Vagina (tissue), 2 donors: ENCODE results near the gene RBM10. TPM values are rescaled to one million over a fixed set of nuclear protein-coding genes. Genes with fewer than 3 reads are reported as not detected.

Experiments
- DNase-seq, 2 donors: peaks; one replicate each; pipeline ENCODE4 v3.0.0-alpha.2; 2017; ENCODE audit errors: extremely low spot score in 2 of 2
- H3K27ac ChIP-seq: fragments of 200-600 bp; sonication (generic); one replicate; pipeline ENCODE4 v1.5.1; 2019
- H3K27me3 ChIP-seq: fragments of 200-600 bp; sonication (generic); one replicate; pipeline ENCODE4 v1.5.1; 2019
- H3K36me3 ChIP-seq, 2 donors: fragments of 200-600 bp; sonication (generic); one replicate each; pipeline ENCODE4 v1.5.1; 2017 to 2019
- H3K4me1 ChIP-seq: fragments of 200-600 bp; sonication (generic); one replicate; pipeline ENCODE4 v1.5.1; 2019
- H3K4me3 ChIP-seq, 2 donors: fragments of 200-600 bp; sonication (generic); 1 replicate in 1 of 2; 2 replicates in 1 of 2; pipeline ENCODE4 v1.5.1; 2016 to 2019
- H3K9me3 ChIP-seq: fragments of 200-600 bp; sonication (generic); one replicate; pipeline ENCODE4 v1.5.1; 2019
- POLR2A ChIP-seq, 2 donors: fragments of 450-650 bp; IDR thresholded peaks; one replicate each; pipeline ENCODE4 v1.6.1; 2017; ENCODE audit warnings: antibody characterized with exemption in 2 of 2, mild to moderate bottlenecking in 2 of 2, moderate library complexity in 2 of 2
- POLR2AphosphoS5 ChIP-seq, 2 donors: sonication (generic); formaldehyde crosslinking; IDR thresholded peaks; one replicate each; pipeline ENCODE4 v1.9.0; 2017; ENCODE audit warnings: antibody characterized with exemption in 2 of 2, mild to moderate bottlenecking in 2 of 2, low read depth in 1 of 2; ENCODE audit not compliant: insufficient read depth in 1 of 2
- intact Hi-C: fragments of 100-400 bp; cut with DNase I; formaldehyde crosslinking; loops from one replicate; pipeline ENCODE4 v1.15.1; 2023
- total RNA-seq: library from RNA; depleted of rRNA; stranded (reverse); fragments of >200 nt; gene quantifications from one replicate; pipeline ENCODE4 v1.2.3, GENCODE V29; 2016
- TF ChIP-seq, protein P1 (sequence below), 3 experiments: fragments of 450-650 bp in 2 of 3; fragments of 200-600 bp in 1 of 3; sonication (generic) in 1 of 3; IDR thresholded peaks; one replicate each; pipeline ENCODE4 v1.5.1; 2017 to 2019; ENCODE audit warnings: antibody characterized with exemption in 3 of 3, mild to moderate bottlenecking in 2 of 3, moderate library complexity in 2 of 3

Gene RBM10
- total RNA-seq, 1 donor from 2014 or later = 32.4 TPM

DNA sequence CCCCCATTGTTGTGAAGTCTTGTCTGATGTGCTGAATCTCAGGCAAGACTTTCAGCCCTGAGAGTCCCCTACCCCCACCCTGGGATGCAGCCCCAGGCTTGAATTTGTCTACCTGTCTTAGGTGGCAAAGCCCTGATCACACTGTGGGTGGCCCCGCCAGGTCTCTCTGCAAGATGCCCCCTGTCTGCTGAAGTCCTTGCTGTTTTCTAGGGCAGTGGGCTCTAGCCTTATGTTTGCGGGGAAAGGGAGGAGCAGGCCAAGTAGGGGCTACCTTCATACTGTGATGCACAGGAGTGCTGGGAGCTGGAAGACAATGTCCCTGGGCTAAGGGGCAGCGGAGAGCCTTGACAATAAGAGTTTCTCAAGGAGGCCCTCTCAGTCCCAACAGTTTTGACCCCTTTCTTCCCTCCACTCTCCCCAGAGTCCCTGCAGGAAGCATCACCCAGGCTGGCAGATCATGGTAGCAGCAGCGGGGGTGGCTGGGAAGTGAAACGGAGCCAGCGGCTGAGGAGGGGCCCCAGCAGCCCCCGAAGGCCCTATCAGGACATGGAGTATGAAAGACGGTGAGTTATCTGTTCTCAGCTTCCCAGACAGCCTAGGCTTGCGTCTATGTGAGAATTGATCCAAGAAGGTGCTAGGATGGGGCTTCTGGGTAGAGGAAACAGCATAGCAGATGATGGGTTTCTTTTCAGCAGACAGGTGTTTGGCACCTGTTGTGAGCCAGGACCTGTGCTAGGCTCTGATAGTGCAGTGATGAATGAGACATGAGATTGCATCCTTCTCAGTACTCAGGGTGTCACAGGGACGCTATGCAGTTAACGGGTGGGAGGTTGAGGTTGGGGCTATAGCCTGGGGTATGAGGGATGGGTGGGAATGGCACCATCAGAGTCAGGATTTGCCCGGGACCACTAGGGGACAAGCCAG lies 2.2 kb downstream of the RBM10 start:
- H3K9me3 ChIP-seq = no peaks in the 10 kb centered on the region
- H3K27me3 ChIP-seq = no peaks in the 10 kb centered on the region
- intact Hi-C loops = no loop called here
- peaks cover 24% of the 10 kb centered on the region for H3K4me1 ChIP-seq
- H3K27ac ChIP-seq = peak overlapping the region; percentile 92
- H3K36me3 ChIP-seq = peaks cover 0 to 2% of the 10 kb centered on the region in 2 donors
- DNase-seq = no peak
- TF ChIP-seq, protein P1, sequence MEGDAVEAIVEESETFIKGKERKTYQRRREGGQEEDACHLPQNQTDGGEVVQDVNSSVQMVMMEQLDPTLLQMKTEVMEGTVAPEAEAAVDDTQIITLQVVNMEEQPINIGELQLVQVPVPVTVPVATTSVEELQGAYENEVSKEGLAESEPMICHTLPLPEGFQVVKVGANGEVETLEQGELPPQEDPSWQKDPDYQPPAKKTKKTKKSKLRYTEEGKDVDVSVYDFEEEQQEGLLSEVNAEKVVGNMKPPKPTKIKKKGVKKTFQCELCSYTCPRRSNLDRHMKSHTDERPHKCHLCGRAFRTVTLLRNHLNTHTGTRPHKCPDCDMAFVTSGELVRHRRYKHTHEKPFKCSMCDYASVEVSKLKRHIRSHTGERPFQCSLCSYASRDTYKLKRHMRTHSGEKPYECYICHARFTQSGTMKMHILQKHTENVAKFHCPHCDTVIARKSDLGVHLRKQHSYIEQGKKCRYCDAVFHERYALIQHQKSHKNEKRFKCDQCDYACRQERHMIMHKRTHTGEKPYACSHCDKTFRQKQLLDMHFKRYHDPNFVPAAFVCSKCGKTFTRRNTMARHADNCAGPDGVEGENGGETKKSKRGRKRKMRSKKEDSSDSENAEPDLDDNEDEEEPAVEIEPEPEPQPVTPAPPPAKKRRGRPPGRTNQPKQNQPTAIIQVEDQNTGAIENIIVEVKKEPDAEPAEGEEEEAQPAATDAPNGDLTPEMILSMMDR (IDR thresholded peaks at IDR 0.05) = no peak
- TF ChIP-seq POLR2A (IDR thresholded peaks at IDR 0.05) (no peak), POLR2AphosphoS5 (IDR thresholded peaks at IDR 0.05; ENCODE audit: insufficient read depth in 1 of 2, low read depth in 1 of 2) (no peak)
- H3K4me3 ChIP-seq = peak overlapping the region; percentile 53 to 64

DNA sequence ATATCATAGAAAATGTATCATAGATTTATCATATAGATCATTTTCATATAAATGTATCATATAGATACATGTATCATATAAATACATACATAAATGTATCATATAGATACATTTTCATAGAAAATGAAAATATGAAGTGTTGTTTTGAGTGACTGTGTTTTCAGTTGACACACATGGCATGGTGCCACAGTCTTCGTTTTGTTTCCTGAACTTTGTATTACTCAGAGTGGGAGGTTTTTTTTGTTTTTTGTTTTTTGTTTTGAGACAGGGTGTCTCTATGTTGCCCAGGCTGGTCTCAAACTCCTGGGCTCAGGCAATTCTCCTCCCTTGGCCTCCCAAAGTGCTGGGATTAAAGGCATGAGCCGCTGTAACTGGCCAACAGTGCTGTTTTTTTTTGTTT lies 3.9 kb downstream of the RBM10 start:
- no peaks in the 10 kb centered on the region for H3K36me3 ChIP-seq
- no peaks in the 10 kb centered on the region for H3K9me3 ChIP-seq
- H3K4me3 ChIP-seq = no peak overlapping the region
- TF ChIP-seq, protein P1 (IDR thresholded peaks at IDR 0.05) = no peak
- TF ChIP-seq POLR2A (IDR thresholded peaks at IDR 0.05) = no peak
- H3K27me3 ChIP-seq = no peaks in the 10 kb centered on the region
- peaks cover 13% of the 10 kb centered on the region for H3K4me1 ChIP-seq
- no peak for DNase-seq
- no peak overlapping the region for H3K27ac ChIP-seq
- intact Hi-C loops = no loop called here

DNA sequence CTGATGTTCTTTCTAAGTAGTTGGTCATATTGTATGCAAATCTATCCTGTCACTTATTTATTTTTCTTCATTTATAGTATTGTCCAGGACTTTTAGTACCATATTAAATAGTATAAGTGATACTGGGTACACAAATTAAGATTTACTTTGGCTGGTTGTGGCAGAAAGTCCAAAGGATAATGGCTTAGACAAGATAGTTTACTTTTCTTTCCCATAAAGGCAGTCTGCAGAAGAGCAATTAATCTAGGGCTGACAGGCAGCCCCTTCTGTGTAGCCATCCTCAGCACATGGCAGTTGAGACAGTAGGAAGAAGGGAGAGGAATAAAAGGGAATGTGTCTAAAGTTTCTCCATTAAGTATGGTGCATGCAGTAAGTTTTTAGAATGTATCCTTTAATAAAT lies 6.4 kb downstream of the RBM10 start:
- no peak for DNase-seq
- intact Hi-C loops = no loop called here
- peaks cover 7% of the 10 kb centered on the region for H3K4me1 ChIP-seq
- no peaks in the 10 kb centered on the region for H3K36me3 ChIP-seq
- no peak overlapping the region for H3K4me3 ChIP-seq
- H3K27me3 ChIP-seq = no peaks in the 10 kb centered on the region
- no peaks in the 10 kb centered on the region for H3K9me3 ChIP-seq
- H3K27ac ChIP-seq = no peak overlapping the region
- TF ChIP-seq, protein P1 (IDR thresholded peaks at IDR 0.05) = no peak
- TF ChIP-seq POLR2A (IDR thresholded peaks at IDR 0.05) = no peak
- TF ChIP-seq POLR2AphosphoS5 (IDR thresholded peaks at IDR 0.05; ENCODE audit: insufficient read depth in 1 of 2, low read depth in 1 of 2) = no peak

DNA sequence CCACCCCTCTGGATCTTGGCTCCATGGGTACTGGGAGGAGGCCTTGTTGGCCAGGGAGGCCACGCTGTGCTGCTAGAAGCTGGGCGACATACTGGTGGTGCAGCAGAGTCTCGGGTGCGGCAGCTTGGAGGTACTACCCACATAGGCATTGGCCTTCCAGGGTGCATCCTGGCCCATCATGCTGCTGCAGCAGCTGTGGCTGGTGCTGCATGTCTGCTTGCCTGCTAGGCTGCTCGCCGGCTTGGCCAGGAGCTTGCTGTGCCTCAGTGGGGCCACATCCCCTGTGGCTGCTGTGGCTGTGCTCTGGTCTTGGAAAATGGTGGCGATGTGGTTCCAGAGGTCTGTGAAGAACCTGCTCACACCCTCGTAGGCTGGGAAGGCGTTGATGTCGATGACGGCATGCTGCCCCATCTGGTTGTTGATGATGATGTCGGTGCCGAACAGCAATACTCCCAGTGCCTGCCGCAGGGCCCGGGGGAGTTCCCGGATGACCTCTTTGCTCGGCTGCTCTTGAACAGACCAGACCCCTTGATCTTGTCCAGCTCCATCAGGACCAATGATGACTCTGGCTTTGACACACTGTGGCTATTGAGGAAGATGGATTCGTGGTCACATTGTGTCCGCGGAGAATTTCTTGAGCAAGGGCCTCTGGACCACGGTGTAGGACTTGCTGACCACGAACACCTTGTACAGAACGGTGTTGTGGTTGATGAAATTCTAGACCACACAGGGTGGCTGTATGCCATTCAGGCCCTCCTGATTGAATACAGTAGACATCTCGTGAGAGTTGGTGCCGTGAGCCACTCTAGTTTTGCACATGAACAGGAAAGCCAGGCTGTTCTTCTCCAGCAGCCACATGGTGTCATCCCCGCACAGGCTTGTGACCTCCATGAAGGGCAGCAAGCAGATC lies 11.8 kb downstream of the RBM10 start:
- Histone ChIP-seq H3K27me3 (no peaks in the 10 kb centered on the region), H3K4me3 (no peak overlapping the region), H3K4me1 (no peaks in the 10 kb centered on the region)

More for the DNA sequence above, 11.8 kb downstream of the RBM10 start:
- intact Hi-C loops = no loop called here
- TF ChIP-seq, protein P1 (IDR thresholded peaks at IDR 0.05) = no peak
- TF ChIP-seq POLR2A (IDR thresholded peaks at IDR 0.05) (no peak), POLR2AphosphoS5 (IDR thresholded peaks at IDR 0.05; ENCODE audit: insufficient read depth in 1 of 2, low read depth in 1 of 2) (no peak)
- Histone ChIP-seq H3K9me3 (no peaks in the 10 kb centered on the region), H3K36me3 (no peaks in the 10 kb centered on the region), H3K27ac (no peak overlapping the region)
- DNase-seq = peak in 1 of 2 donors; percentile 89
